ENCODE results near the gene SMARCA2.

DNA sequence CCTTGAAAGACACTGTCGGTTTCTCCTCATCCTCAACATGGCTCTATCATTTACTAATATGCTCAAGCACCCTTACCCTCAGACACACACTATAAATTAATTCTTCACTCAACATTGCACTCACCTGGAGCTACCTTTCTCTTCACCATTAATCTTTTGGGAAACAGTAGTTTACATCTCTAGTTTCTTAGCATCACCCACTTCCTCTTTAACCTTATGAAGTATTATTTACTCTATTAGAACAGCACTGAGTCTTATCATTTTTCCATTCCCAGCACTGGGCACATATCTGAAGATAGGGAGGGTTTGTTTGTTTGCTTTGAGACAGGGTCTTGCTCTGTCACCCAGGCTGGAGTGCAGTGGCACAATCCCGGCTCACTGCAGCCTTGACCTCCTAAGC, 213.5 kb downstream of the SMARCA2 start:
- TF ChIP-seq, protein P1, sequence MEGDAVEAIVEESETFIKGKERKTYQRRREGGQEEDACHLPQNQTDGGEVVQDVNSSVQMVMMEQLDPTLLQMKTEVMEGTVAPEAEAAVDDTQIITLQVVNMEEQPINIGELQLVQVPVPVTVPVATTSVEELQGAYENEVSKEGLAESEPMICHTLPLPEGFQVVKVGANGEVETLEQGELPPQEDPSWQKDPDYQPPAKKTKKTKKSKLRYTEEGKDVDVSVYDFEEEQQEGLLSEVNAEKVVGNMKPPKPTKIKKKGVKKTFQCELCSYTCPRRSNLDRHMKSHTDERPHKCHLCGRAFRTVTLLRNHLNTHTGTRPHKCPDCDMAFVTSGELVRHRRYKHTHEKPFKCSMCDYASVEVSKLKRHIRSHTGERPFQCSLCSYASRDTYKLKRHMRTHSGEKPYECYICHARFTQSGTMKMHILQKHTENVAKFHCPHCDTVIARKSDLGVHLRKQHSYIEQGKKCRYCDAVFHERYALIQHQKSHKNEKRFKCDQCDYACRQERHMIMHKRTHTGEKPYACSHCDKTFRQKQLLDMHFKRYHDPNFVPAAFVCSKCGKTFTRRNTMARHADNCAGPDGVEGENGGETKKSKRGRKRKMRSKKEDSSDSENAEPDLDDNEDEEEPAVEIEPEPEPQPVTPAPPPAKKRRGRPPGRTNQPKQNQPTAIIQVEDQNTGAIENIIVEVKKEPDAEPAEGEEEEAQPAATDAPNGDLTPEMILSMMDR (IDR thresholded peaks at IDR 0.05), result no peak
- no peak for TF ChIP-seq ZFX (IDR thresholded peaks at IDR 0.05; ENCODE audit: borderline replicate concordance)
